ENCODE measurements around the gene BEX1. TPM values are rescaled to one million over a fixed set of nuclear protein-coding genes. Genes with fewer than 3 reads are reported as not detected.

BEX1 gene
- 0.32 TPM in 1 of 2 replicates, not detected in the other for total RNA-seq

DNA sequence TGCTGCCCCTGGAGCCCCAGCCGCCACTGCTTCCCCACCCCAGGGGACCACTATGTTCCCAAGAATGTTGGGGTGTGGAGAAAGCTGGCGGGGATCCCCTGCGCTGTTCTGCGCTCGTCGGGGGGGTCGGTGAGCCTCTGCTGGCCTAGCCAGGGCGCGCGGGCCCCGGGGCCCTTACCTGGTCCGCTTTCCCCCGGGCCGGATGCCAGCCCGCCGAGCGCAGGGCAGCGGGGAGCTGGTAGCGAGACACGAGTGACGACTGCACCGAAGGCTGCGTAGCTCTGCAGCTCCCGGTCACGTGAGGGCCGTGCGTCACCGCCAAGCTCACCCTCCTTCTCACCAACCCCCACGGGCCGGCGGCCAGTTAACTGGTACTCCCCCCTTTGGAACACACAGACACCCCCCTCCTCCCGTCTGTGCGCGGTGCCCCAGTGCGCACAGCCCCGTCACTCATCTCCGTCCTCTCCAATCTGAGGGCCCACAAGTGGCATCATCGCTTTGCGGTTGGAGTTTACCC is at the start of gene BEX1:
Gene BEX1, minus strand, starts transcription at position 254 of the 517 bp plus-strand sequence. CDS start 897 bp downstream, outside the sequence.

DNA sequence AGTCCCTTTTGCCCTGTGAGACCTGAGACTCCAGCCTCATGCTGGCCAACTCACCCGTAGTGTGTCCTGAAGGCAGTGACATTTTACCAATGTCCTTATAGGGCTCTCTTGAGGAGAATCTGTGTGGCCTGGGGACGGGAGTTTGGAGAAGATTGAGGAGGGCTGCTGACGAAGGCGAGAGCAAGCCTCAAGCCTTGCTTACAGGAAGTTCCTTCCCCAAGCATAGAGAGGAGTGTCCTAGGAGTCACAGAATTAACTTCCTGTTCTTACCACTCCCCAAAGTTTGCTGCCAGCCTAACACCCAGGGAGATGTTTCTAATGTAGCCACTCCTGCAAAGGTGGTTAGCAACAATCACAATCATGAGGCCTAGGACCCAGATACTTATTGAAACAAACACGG is 29.0 kb upstream of the BEX1 start, which contains the start of gene NXF3:
Gene NXF3, minus strand, starts transcription at position 202 of the 400 bp plus-strand sequence. Its CDS starts 120 bp downstream, at position 82.

Other genes with a start within 250 kb of the BEX1 start
- gene RAB40AL, start 126.9 kb downstream of the BEX1 start, total RNA-seq, result 0.32 and 0.94 TPM in 2 replicates
- gene NXF3, start 29.0 kb upstream of the BEX1 start, total RNA-seq, result not detected in 2 replicates
- gene BEX4, start 150.9 kb upstream of the BEX1 start, total RNA-seq, result 10.4 and 21.0 TPM in 2 replicates
- gene TCEAL8, start 191.0 kb upstream of the BEX1 start, total RNA-seq, result 58.8 and 63.6 TPM in 2 replicates
- not detected in 2 replicates for gene TCEAL5, start 212.6 kb upstream of the BEX1 start, total RNA-seq
- gene BEX2, start 246.8 kb upstream of the BEX1 start, total RNA-seq, result 1.3 and 1.5 TPM in 2 replicates